ENCODE results near the gene MRPL51.
A peak's percentile ranks its signal among the peaks of the same experiment; 100 is the strongest.
"Not testable (repeated sequence)": the region's sequence is repeated elsewhere in the genome, so short reads cannot be mapped to it uniquely, and the experiment has no call there.

MRPL51 gene

GRCh38 chr12:6477601-6478377, 15.3 kb downstream of the MRPL51 start:
- not testable (repeated sequence) for DNase-seq

- no peak for DNase-seq
Measured at GRCh38 chr12:6476489-6476888, 16.6 kb downstream of the MRPL51 start.

- DNase-seq = not testable (repeated sequence)
Measured at GRCh38 chr12:6475233-6475975, 17.7 kb downstream of the MRPL51 start.

- DNase-seq = no peak
Measured at GRCh38 chr12:6472491-6472890, 20.6 kb downstream of the MRPL51 start.

- DNase-seq = no peak
Measured at GRCh38 chr12:6471989-6472360, 21.1 kb downstream of the MRPL51 start.

GRCh38 chr12:6470375-6471163, 22.5 kb downstream of the MRPL51 start, which contains the start of gene VAMP1:
TSS of gene VAMP1 (minus strand) at chr12:6470677. CDS start at chr12:6470531, 146 bp downstream.
- DNase-seq = peak; percentile 98

- DNase-seq = no peak
Measured at GRCh38 chr12:6469609-6470374, 23.3 kb downstream of the MRPL51 start.

GRCh38 chr12:6469092-6469491, 24.0 kb downstream of the MRPL51 start:
- no peak for DNase-seq

GRCh38 chr12:6468283-6468575, 24.8 kb downstream of the MRPL51 start:
- DNase-seq = no peak

GRCh38 chr12:6467571-6468282, 25.3 kb downstream of the MRPL51 start:
- DNase-seq = not testable (repeated sequence)

GRCh38 chr12:6466751-6467150, 26.3 kb downstream of the MRPL51 start:
- not testable (repeated sequence) for DNase-seq

GRCh38 chr12:6466184-6466573, 26.9 kb downstream of the MRPL51 start:
- no peak for DNase-seq

- DNase-seq = peak; percentile 35
Measured at GRCh38 chr12:6465467-6466183, 27.4 kb downstream of the MRPL51 start.

GRCh38 chr12:6464531-6464930, 28.5 kb downstream of the MRPL51 start:
- no peak for DNase-seq

GRCh38 chr12:6463858-6464257, 29.2 kb downstream of the MRPL51 start:
- no peak for DNase-seq

GRCh38 chr12:6463216-6463615, 29.8 kb downstream of the MRPL51 start:
- DNase-seq = no peak

- DNase-seq = peak; percentile 49
Measured at GRCh38 chr12:6462234-6462995, 30.6 kb downstream of the MRPL51 start.

GRCh38 chr12:6461401-6462233, 31.4 kb downstream of the MRPL51 start:
- DNase-seq = peak; percentile 80

- peak; percentile 40 for DNase-seq
Measured at GRCh38 chr12:6460751-6461371, 32.2 kb downstream of the MRPL51 start.
